Uterus (tissue), 4 donors: ENCODE data around the gene CELA3B. TPM values are rescaled to one million over a fixed set of nuclear protein-coding genes. Genes with fewer than 3 reads are reported as not detected.
"Not testable (repeated sequence)": the region's sequence is repeated elsewhere in the genome, so short reads cannot be mapped to it uniquely, and the experiment has no call there.

Source experiments
- DNase-seq, 2 donors: peaks; one replicate each; pipeline ENCODE4 v3.0.0-alpha.2; 2019 to 2020
- H3K27ac ChIP-seq, 2 donors: fragments of 200-600 bp; sonication (generic); 1 replicate in 1 of 2; 2 replicates in 1 of 2; pipeline ENCODE4 v1.5.1; 2016 to 2018
- H3K27me3 ChIP-seq, 2 donors: fragments of 200-600 bp; sonication (generic); one replicate each; pipeline ENCODE4 v1.5.1; 2018 to 2019; ENCODE audit warnings: control low read depth in 1 of 2
- H3K36me3 ChIP-seq, 2 donors: fragments of 200-600 bp; sonication (generic); one replicate each; pipeline ENCODE4 v1.5.1; 2019; ENCODE audit warnings: control low read depth in 1 of 2
- H3K4me1 ChIP-seq, 2 donors: fragments of 200-600 bp; sonication (generic); one replicate each; pipeline ENCODE4 v1.5.1; 2018 to 2019; ENCODE audit warnings: control low read depth in 1 of 2
- H3K4me3 ChIP-seq, 2 donors: fragments of 200-600 bp; sonication (generic); 1 replicate in 1 of 2; 2 replicates in 1 of 2; pipeline ENCODE4 v1.5.1; 2018 to 2019; ENCODE audit warnings: mild to moderate bottlenecking in 1 of 2
- H3K9me3 ChIP-seq, 2 donors: fragments of 200-600 bp; sonication (generic); one replicate each; pipeline ENCODE4 v1.5.1; 2019; ENCODE audit warnings: control low read depth in 1 of 2
- CTCF ChIP-seq, 4 experiments: fragments of 200-600 bp in 2 of 4; fragments of 450-650 bp in 2 of 4; sonication (generic) in 2 of 4; IDR thresholded peaks; one replicate each; pipeline ENCODE4 v1.5.1; 2016 to 2019; ENCODE audit warnings: antibody characterized with exemption in 4 of 4, mild to moderate bottlenecking in 2 of 4, moderate library complexity in 1 of 4
- POLR2A ChIP-seq, 2 donors: fragments of 450-650 bp; IDR thresholded peaks; one replicate each; pipeline ENCODE4 v1.6.1; 2016; ENCODE audit warnings: antibody characterized with exemption in 2 of 2, mild to moderate bottlenecking in 1 of 2, moderate library complexity in 1 of 2
- intact Hi-C: fragments of 100-400 bp; cut with DNase I; formaldehyde crosslinking; loops from one replicate; pipeline ENCODE4 v1.15.1; 2023; ENCODE audit warnings: low total_unique reads
- total RNA-seq, 4 donors: library from RNA; depleted of rRNA in 3 of 4; stranded (reverse); fragments of >200 nt in 3 of 4; gene quantifications; one replicate each; pipeline versions ENCODE4 v1.1.0 to v1.2.4, GENCODE V29; 2014 to 2023
- donor health status: DM: yes; HTN: yes; CAD: no.

Gene CELA3B
- total RNA-seq, 4 donors from 2014 or later: 0.35 TPM; not detected in 3

GRCh38 chr1:21963477-21964217, 13.2 kb upstream of the CELA3B start:
- H3K27me3 ChIP-seq: no peaks in the 10 kb centered on the region
- peaks cover 0 to 4% of the 10 kb centered on the region in 2 donors for H3K4me1 ChIP-seq
- no peak for TF ChIP-seq POLR2A (IDR thresholded peaks at IDR 0.05)
- TF ChIP-seq CTCF (IDR thresholded peaks at IDR 0.05): peak; percentile 87 to 93 (median 91)
- H3K27ac ChIP-seq: no peak overlapping the region
- intact Hi-C loops: loop anchor here (10.0 kb wide), 1 partner anchor 99 kb away; no protein-coding TSS in a partner anchor
- H3K9me3 ChIP-seq: no peaks in the 10 kb centered on the region
- peak; percentile 80 to 83 for DNase-seq
- H3K36me3 ChIP-seq: no peaks in the 10 kb centered on the region
- no peak overlapping the region for H3K4me3 ChIP-seq

- intact Hi-C loops: loop anchor here (10.0 kb wide), 1 partner anchor 102 kb away; no protein-coding TSS in a partner anchor
- TF ChIP-seq CTCF (IDR thresholded peaks at IDR 0.05) (no peak), POLR2A (IDR thresholded peaks at IDR 0.05) (no peak)
- no peaks in the 10 kb centered on the region for H3K27me3 ChIP-seq
- no peak overlapping the region for H3K27ac ChIP-seq
- no peaks in the 10 kb centered on the region for H3K36me3 ChIP-seq
- H3K4me3 ChIP-seq: no peak overlapping the region
- H3K4me1 ChIP-seq: peaks cover 0 to 4% of the 10 kb centered on the region in 2 donors
- H3K9me3 ChIP-seq: no peaks in the 10 kb centered on the region
- no peak for DNase-seq
Observed at GRCh38 chr1:21966247-21967000, 10.4 kb upstream of the CELA3B start.

- DNase-seq, H3K27ac ChIP-seq, H3K27me3 ChIP-seq, H3K9me3 ChIP-seq, H3K36me3 ChIP-seq, H3K4me1 ChIP-seq, H3K4me3 ChIP-seq: not testable (repeated sequence)
- intact Hi-C loops: loop anchor here (10.0 kb wide), 1 partner anchor 102 kb away; no protein-coding TSS in a partner anchor
Observed at GRCh38 chr1:21967216-21967615, 9.6 kb upstream of the CELA3B start.

GRCh38 chr1:21969066-21969465, 7.8 kb upstream of the CELA3B start:
- intact Hi-C loops: loop anchor here (10.0 kb wide), 1 partner anchor 104 kb away; no protein-coding TSS in a partner anchor
- not testable (repeated sequence) for H3K4me1 ChIP-seq, H3K27me3 ChIP-seq, H3K27ac ChIP-seq, H3K4me3 ChIP-seq, DNase-seq, H3K9me3 ChIP-seq, H3K36me3 ChIP-seq

GRCh38 chr1:21970523-21970922, 6.3 kb upstream of the CELA3B start:
- H3K4me3 ChIP-seq, H3K36me3 ChIP-seq, H3K27me3 ChIP-seq, DNase-seq, H3K9me3 ChIP-seq, H3K27ac ChIP-seq, H3K4me1 ChIP-seq, intact Hi-C loops: not testable (repeated sequence)

- H3K36me3 ChIP-seq, H3K9me3 ChIP-seq, H3K4me3 ChIP-seq, DNase-seq, H3K27me3 ChIP-seq, H3K27ac ChIP-seq, H3K4me1 ChIP-seq, intact Hi-C loops: not testable (repeated sequence)
Observed at GRCh38 chr1:21972973-21973441, 3.8 kb upstream of the CELA3B start.

GRCh38 chr1:21973948-21974347, 2.9 kb upstream of the CELA3B start:
- H3K4me1 ChIP-seq, H3K36me3 ChIP-seq, H3K9me3 ChIP-seq, intact Hi-C loops, H3K4me3 ChIP-seq, H3K27me3 ChIP-seq, H3K27ac ChIP-seq, DNase-seq: not testable (repeated sequence)

- DNase-seq, H3K4me1 ChIP-seq, H3K9me3 ChIP-seq, H3K27ac ChIP-seq, H3K27me3 ChIP-seq, intact Hi-C loops, H3K4me3 ChIP-seq, H3K36me3 ChIP-seq: not testable (repeated sequence)
Observed at GRCh38 chr1:21974699-21975098, 2.1 kb upstream of the CELA3B start.

- H3K4me3 ChIP-seq, DNase-seq, H3K9me3 ChIP-seq, intact Hi-C loops, H3K36me3 ChIP-seq, H3K4me1 ChIP-seq, H3K27ac ChIP-seq, H3K27me3 ChIP-seq: not testable (repeated sequence)
Observed at GRCh38 chr1:21975296-21975695, 1.5 kb upstream of the CELA3B start.

- H3K36me3 ChIP-seq, DNase-seq, H3K4me3 ChIP-seq, H3K9me3 ChIP-seq, H3K27ac ChIP-seq, H3K27me3 ChIP-seq, intact Hi-C loops, H3K4me1 ChIP-seq: not testable (repeated sequence)
Observed at GRCh38 chr1:21978209-21978608, 1.4 kb downstream of the CELA3B start.
